IMR-90 (cell line): ENCODE measurements around the gene NPR3. TPM values are rescaled to one million over a fixed set of nuclear protein-coding genes. Genes with fewer than 3 reads are reported as not detected.

Source experiments
- ATAC-seq: fragments of 200-7000 bp; cut with Tn5 transposase; 2 replicates; pipeline ENCODE4 v1.9.1; 2020; ENCODE audit warnings: low read depth, mild to moderate bottlenecking, moderate library complexity
- BruUV-seq: library from RNA; stranded (reverse); fragments of 400-500 nt; replicated peaks from 2 replicates; lab custom pipeline; 2021; lab: Mats Ljungman, UMichigan
- CTCF ChIA-PET: fragments of 300-600 bp; formaldehyde crosslinking; extraction: SDS; loops from one replicate; lab custom pipeline; 2021; ENCODE audit warnings: antibody characterized with exemption; lab: Yijun Ruan, JAX
- POLR2A ChIA-PET: fragments of 300-600 bp; sonication (Branson Sonifier 250); formaldehyde crosslinking; loops from one replicate; lab custom pipeline; 2022; ENCODE audit warnings: antibody characterized with exemption; ENCODE audit not compliant: unreplicated experiment; lab: Charles Lee
- DNase-seq: peaks from one replicate; pipeline ENCODE4 v3.0.0; 2013
- H2AFZ ChIP-seq: replicated peaks from 2 replicates; pipeline ENCODE3; 2013; ENCODE audit warnings: low read length, mild to moderate bottlenecking; ENCODE audit not compliant: poor library complexity
- H2AK5ac ChIP-seq: 2 replicates; pipeline ENCODE4 v1.6.1; 2013; ENCODE audit warnings: low read depth, low read length, inconsistent platforms
- H2AK9ac ChIP-seq: replicated peaks from 2 replicates; pipeline ENCODE3; 2013; ENCODE audit warnings: mild to moderate bottlenecking, low read depth, low read length, moderate library complexity; ENCODE audit not compliant: poor library complexity
- H2BK120ac ChIP-seq: 2 replicates; pipeline ENCODE4 v1.6.1; 2013; ENCODE audit warnings: low read depth, low read length, inconsistent platforms
- H2BK15ac ChIP-seq: 3 replicates; pipeline ENCODE4 v1.6.1; 2013; ENCODE audit warnings: low read depth, low read length, inconsistent platforms
- H2BK20ac ChIP-seq: 2 replicates; pipeline ENCODE4 v1.6.1; 2013; ENCODE audit warnings: low read depth, mild to moderate bottlenecking, inconsistent platforms, low read length, moderate library complexity
- H2BK5ac ChIP-seq: 2 replicates; pipeline ENCODE4 v1.6.1; 2013; ENCODE audit warnings: mild to moderate bottlenecking, low read depth, low read length, inconsistent platforms; ENCODE audit not compliant: poor library complexity, severe bottlenecking
- H3K14ac ChIP-seq: replicated peaks from 2 replicates; pipeline ENCODE4 v1.6.1; 2013; ENCODE audit warnings: low read depth, low read length, inconsistent platforms
- H3K18ac ChIP-seq: 2 replicates; pipeline ENCODE4 v1.6.1; 2013; ENCODE audit warnings: low read depth, low read length, control low read depth
- H3K23ac ChIP-seq: 2 replicates; pipeline ENCODE4 v1.6.1; 2013; ENCODE audit warnings: low read depth, low read length, inconsistent platforms
- H3K27ac ChIP-seq: 2 replicates; pipeline ENCODE4 v1.5.1; 2013; ENCODE audit warnings: mild to moderate bottlenecking, control low read depth, low read length; ENCODE audit not compliant: insufficient read depth
- H3K27me3 ChIP-seq: 2 replicates; pipeline ENCODE4 v1.6.1; 2013; ENCODE audit warnings: low read length; ENCODE audit not compliant: control insufficient read depth, insufficient read depth
- H3K36me3 ChIP-seq: 2 replicates; pipeline ENCODE4 v1.6.1; 2013; ENCODE audit warnings: low read length, mixed read lengths; ENCODE audit not compliant: control insufficient read depth, insufficient read depth
- H3K4ac ChIP-seq: 2 replicates; pipeline ENCODE4 v1.6.1; 2013; ENCODE audit warnings: low read depth, low read length, inconsistent platforms
- H3K4me1 ChIP-seq: 2 replicates; pipeline ENCODE4 v1.6.1; 2013; ENCODE audit warnings: low read length, mixed read lengths; ENCODE audit not compliant: control insufficient read depth, insufficient read depth
- H3K4me2 ChIP-seq: 2 replicates; pipeline ENCODE4 v1.6.1; 2013; ENCODE audit warnings: low read depth, mild to moderate bottlenecking, control low read depth, low read length, moderate library complexity
- H3K4me3 ChIP-seq: 2 replicates; pipeline ENCODE4 v1.5.1; 2013; ENCODE audit warnings: low read depth, mild to moderate bottlenecking, control low read depth, low read length, moderate library complexity; ENCODE audit not compliant: insufficient read depth
- H3K56ac ChIP-seq: 2 replicates; pipeline ENCODE4 v1.6.1; 2013; ENCODE audit warnings: low read length, inconsistent platforms; ENCODE audit not compliant: insufficient read depth; ENCODE audit errors: extremely low read depth
- H3K79me1 ChIP-seq, 2 experiments: 2 replicates each; pipeline ENCODE4 v1.6.1; 2013; ENCODE audit warnings: low read length in 2 of 2, inconsistent platforms in 1 of 2, low read depth in 1 of 2
- H3K9ac ChIP-seq: 2 replicates; pipeline ENCODE4 v1.6.1; 2013; ENCODE audit warnings: low read depth, low read length, control low read depth
- H3K9me1 ChIP-seq: 2 replicates; pipeline ENCODE4 v1.6.1; 2013; ENCODE audit warnings: low read length, inconsistent platforms; ENCODE audit not compliant: insufficient read depth
- H3K9me3 ChIP-seq: 2 replicates; pipeline ENCODE4 v1.6.1; 2013; ENCODE audit warnings: low read length; ENCODE audit not compliant: control insufficient read depth, insufficient read depth
- H4K20me1 ChIP-seq: 2 replicates; pipeline ENCODE4 v1.6.1; 2013; ENCODE audit warnings: low read length, inconsistent platforms; ENCODE audit not compliant: insufficient read depth
- H4K5ac ChIP-seq: 2 replicates; pipeline ENCODE4 v1.6.1; 2013; ENCODE audit warnings: mild to moderate bottlenecking, low read depth, low read length, control low read depth
- H4K8ac ChIP-seq, 2 experiments: 2 replicates each; pipeline ENCODE4 v1.6.1; 2013; ENCODE audit warnings: low read depth in 2 of 2, low read length in 2 of 2, control low read depth in 1 of 2, inconsistent platforms in 1 of 2
- H4K91ac ChIP-seq: 2 replicates; pipeline ENCODE4 v1.6.1; 2013; ENCODE audit warnings: low read depth, low read length, inconsistent platforms; ENCODE audit not compliant: insufficient read depth
- BHLHE40 ChIP-seq: fragments of 150-350 bp; IDR thresholded peaks from 2 replicates; pipeline ENCODE4 v1.6.1; 2016; ENCODE audit warnings: mild to moderate bottlenecking, low read depth, low read length
- CEBPB ChIP-seq: IDR thresholded peaks from 2 replicates; pipeline ENCODE4 v1.6.1; 2012; ENCODE audit warnings: low read depth, low read length, improper control_type of control experiment
- CHD1 ChIP-seq: IDR thresholded peaks from 2 replicates; pipeline ENCODE4 v1.6.1; 2012; ENCODE audit warnings: low read depth, low read length, improper control_type of control experiment
- FOS ChIP-seq: fragments of 150-350 bp; IDR thresholded peaks from 2 replicates; pipeline ENCODE4 v1.6.1; 2016; ENCODE audit warnings: low read depth, low read length
- MAFK ChIP-seq: IDR thresholded peaks from 2 replicates; pipeline ENCODE4 v1.6.1; 2012; ENCODE audit warnings: low read depth, low read length, improper control_type of control experiment
- MAZ ChIP-seq: IDR thresholded peaks from 2 replicates; pipeline ENCODE4 v1.6.1; 2012; ENCODE audit warnings: low read depth, mild to moderate bottlenecking, low read length, improper control_type of control experiment, moderate library complexity, borderline replicate concordance
- MXI1 ChIP-seq: IDR thresholded peaks from 2 replicates; pipeline ENCODE4 v1.6.1; 2012; ENCODE audit warnings: low read depth, mild to moderate bottlenecking, low read length, moderate library complexity, borderline replicate concordance
- NFE2L2 ChIP-seq: fragments of 150-350 bp; IDR thresholded peaks from 2 replicates; pipeline ENCODE4 v1.6.1; 2016; ENCODE audit warnings: low read depth, mild to moderate bottlenecking, low read length
- RAD21 ChIP-seq: IDR thresholded peaks from 2 replicates; pipeline ENCODE4 v1.6.1; 2012; ENCODE audit warnings: low read length, improper control_type of control experiment
- RCOR1 ChIP-seq: IDR thresholded peaks from 2 replicates; pipeline ENCODE4 v1.6.1; 2012; ENCODE audit warnings: mild to moderate bottlenecking, low read length, improper control_type of control experiment; ENCODE audit not compliant: insufficient replicate concordance
- RFX5 ChIP-seq: IDR thresholded peaks from 2 replicates; pipeline ENCODE4 v1.8.0; 2012; ENCODE audit warnings: low read depth, mild to moderate bottlenecking, low read length, moderate library complexity
- SMC3 ChIP-seq: fragments of 150-350 bp; IDR thresholded peaks from 2 replicates; pipeline ENCODE4 v1.6.1; 2016; ENCODE audit warnings: low read depth, mild to moderate bottlenecking, antibody characterized with exemption, low read length, moderate library complexity
- USF2 ChIP-seq: fragments of 150-350 bp; IDR thresholded peaks from 2 replicates; pipeline ENCODE4 v1.6.1; 2017; ENCODE audit warnings: mild to moderate bottlenecking, antibody characterized with exemption, low read length, low read depth
- WGBS, 2 experiments: methylation state at CpG; one replicate each; pipeline versions ENCODE4 v1.1.5 to v1.1.7; 2013; ENCODE audit warnings: missing lambda C conversion rate in 2 of 2; ENCODE audit not compliant: insufficient read length in 1 of 2; ENCODE audit errors: extremely low coverage in 2 of 2; 5-methylcytosine and 5-hydroxymethylcytosine counted together
- dilution Hi-C: fragments of 300-500 bp; cut with HindIII; formaldehyde crosslinking; loops from one replicate; pipeline ENCODE4 v1.14.3; 2018; ENCODE audit warnings: low sequenced_read_pairs; ENCODE audit not compliant: unreplicated experiment
- in situ Hi-C: fragments of 300-500 bp; cut with MboI; formaldehyde crosslinking; loops from 3 replicates; pipeline ENCODE4 v1.14.3; 2019; ENCODE audit warnings: low sequenced_read_pairs, inconsistent platforms, mixed read lengths
- intact Hi-C: fragments of 100-400 bp; cut with micrococcal nuclease; formaldehyde crosslinking; loops from 2 replicates; pipeline ENCODE4 v1.10.0; 2022
- polyA plus RNA-seq, 3 experiments: library from polyadenylated mRNA; depleted of rRNA; stranded (reverse); fragments of >200 nt; gene quantifications; 2 replicates each; pipeline ENCODE4 v1.2.3, GENCODE V29; 2012; ENCODE audit warnings: low replicate concordance in 1 of 3
- total RNA-seq: library from RNA; depleted of rRNA; stranded (reverse); fragments of >200 nt; gene quantifications from 2 replicates; pipeline ENCODE4 v1.2.3, GENCODE V29; 2012
- TF ChIP-seq, protein P1 (sequence below): conservative IDR thresholded peaks from 2 replicates; pipeline ENCODE4 v1.5.1; 2012; ENCODE audit warnings: mild to moderate bottlenecking, low read depth, low read length, improper control_type of control experiment
- TF ChIP-seq, protein P2 (sequence below): fragments of 150-350 bp; IDR thresholded peaks from 2 replicates; pipeline ENCODE4 v1.6.1; 2016; ENCODE audit warnings: low read depth, mild to moderate bottlenecking, low read length, moderate library complexity, borderline replicate concordance

NPR3 gene
- total and polyA plus RNA-seq, 2 of the 4 experiments (the other 2 are of a cell fraction): 24.6 to 88.2 TPM

DNA sequence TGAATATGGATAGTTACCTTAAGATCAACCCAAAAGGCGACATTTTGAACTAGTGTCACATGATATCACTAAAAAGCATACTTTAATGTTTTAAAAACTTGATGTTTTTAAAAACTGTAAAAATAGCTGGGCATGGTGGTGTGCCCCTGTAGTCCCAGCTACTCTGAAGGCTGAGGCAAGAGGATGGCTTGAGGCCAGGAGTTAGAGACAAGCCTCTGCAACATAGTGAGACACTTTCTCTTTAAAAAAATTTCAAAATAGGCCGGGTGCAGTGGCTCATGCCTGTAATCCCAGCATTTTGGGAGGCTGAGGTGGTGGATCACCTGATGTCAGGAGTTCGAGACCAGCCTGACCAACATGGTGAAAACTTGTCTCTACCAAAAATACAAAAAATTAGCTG lies 129.5 kb downstream of the NPR3 start:
- no peak overlapping the region for H4K91ac ChIP-seq
- no peak overlapping the region for H3K56ac ChIP-seq
- dilution Hi-C loops: no loop called here
- no peak overlapping the region for H3K18ac ChIP-seq
- H2BK20ac ChIP-seq: no peak overlapping the region
- H3K4me1 ChIP-seq: peaks cover 6% of the 10 kb centered on the region
- BruUV-seq: no TSS peak
- no peak overlapping the region for H3K9ac ChIP-seq
- H3K9me3 ChIP-seq: no peaks in the 10 kb centered on the region
- H3K27ac ChIP-seq: no peak overlapping the region
- CTCF ChIA-PET: no interaction called here
- H4K20me1 ChIP-seq: no peaks in the 10 kb centered on the region
- H4K5ac ChIP-seq: no peak overlapping the region
- no peak overlapping the region for H2AK5ac ChIP-seq
- no peak overlapping the region for H2AK9ac ChIP-seq
- no peaks in the 10 kb centered on the region for H3K9me1 ChIP-seq
- no CpG with 5 or more reads among the region's 3 CpGs for WGBS, 2 experiments
- no peak overlapping the region for H3K4ac ChIP-seq
- in situ Hi-C loops: no loop called here
- H3K14ac ChIP-seq: no peak overlapping the region
- ATAC-seq (no peak), DNase-seq (no peak)
- H2AFZ ChIP-seq: no peak overlapping the region
- intact Hi-C loops: no loop called here
- H2BK15ac ChIP-seq: no peak overlapping the region
- H2BK5ac ChIP-seq: no peak overlapping the region
- no peaks in the 10 kb centered on the region for H3K79me1 ChIP-seq
- TF ChIP-seq RAD21: no peak
- no peak for TF ChIP-seq BHLHE40
- TF ChIP-seq NFE2L2: no peak
- TF ChIP-seq CHD1: no peak
- no peak for TF ChIP-seq CEBPB
- TF ChIP-seq RFX5: no peak
- no peak for TF ChIP-seq MXI1
- no peak for TF ChIP-seq SMC3
- TF ChIP-seq, protein P1, sequence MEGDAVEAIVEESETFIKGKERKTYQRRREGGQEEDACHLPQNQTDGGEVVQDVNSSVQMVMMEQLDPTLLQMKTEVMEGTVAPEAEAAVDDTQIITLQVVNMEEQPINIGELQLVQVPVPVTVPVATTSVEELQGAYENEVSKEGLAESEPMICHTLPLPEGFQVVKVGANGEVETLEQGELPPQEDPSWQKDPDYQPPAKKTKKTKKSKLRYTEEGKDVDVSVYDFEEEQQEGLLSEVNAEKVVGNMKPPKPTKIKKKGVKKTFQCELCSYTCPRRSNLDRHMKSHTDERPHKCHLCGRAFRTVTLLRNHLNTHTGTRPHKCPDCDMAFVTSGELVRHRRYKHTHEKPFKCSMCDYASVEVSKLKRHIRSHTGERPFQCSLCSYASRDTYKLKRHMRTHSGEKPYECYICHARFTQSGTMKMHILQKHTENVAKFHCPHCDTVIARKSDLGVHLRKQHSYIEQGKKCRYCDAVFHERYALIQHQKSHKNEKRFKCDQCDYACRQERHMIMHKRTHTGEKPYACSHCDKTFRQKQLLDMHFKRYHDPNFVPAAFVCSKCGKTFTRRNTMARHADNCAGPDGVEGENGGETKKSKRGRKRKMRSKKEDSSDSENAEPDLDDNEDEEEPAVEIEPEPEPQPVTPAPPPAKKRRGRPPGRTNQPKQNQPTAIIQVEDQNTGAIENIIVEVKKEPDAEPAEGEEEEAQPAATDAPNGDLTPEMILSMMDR: no peak
- TF ChIP-seq, protein P2, sequence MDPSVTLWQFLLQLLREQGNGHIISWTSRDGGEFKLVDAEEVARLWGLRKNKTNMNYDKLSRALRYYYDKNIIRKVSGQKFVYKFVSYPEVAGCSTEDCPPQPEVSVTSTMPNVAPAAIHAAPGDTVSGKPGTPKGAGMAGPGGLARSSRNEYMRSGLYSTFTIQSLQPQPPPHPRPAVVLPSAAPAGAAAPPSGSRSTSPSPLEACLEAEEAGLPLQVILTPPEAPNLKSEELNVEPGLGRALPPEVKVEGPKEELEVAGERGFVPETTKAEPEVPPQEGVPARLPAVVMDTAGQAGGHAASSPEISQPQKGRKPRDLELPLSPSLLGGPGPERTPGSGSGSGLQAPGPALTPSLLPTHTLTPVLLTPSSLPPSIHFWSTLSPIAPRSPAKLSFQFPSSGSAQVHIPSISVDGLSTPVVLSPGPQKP: no peak
- no peak for TF ChIP-seq MAFK
- no peak for TF ChIP-seq FOS
- TF ChIP-seq RCOR1: no peak
- TF ChIP-seq USF2: no peak
- no peak for TF ChIP-seq MAZ
- POLR2A ChIA-PET: no interaction called here
- no peak overlapping the region for H3K4me3 ChIP-seq
- H3K27me3 ChIP-seq: no peaks in the 10 kb centered on the region
- no peak overlapping the region for H3K23ac ChIP-seq
- no peak overlapping the region for H4K8ac ChIP-seq
- H2BK120ac ChIP-seq: no peak overlapping the region
- H3K4me2 ChIP-seq: no peak overlapping the region
- no peaks in the 10 kb centered on the region for H3K36me3 ChIP-seq
